Ovary (tissue), 3 donors: Measurements from ENCODE around the gene TRMT6.

ENCODE experiments used
- CTCF ChIP-seq, 3 donors: fragments of 450-650 bp in 2 of 3; fragments of 200-600 bp in 1 of 3; IDR thresholded peaks; one replicate each; pipeline versions ENCODE4 v1.5.1 to v1.8.0; 2016 to 2022; ENCODE audit warnings: antibody characterized with exemption in 3 of 3, mild to moderate bottlenecking in 1 of 3
- EP300 ChIP-seq: sonication (generic); formaldehyde crosslinking; IDR thresholded peaks from one replicate; pipeline ENCODE4 v1.6.1; 2017; ENCODE audit warnings: antibody characterized with exemption
- POLR2A ChIP-seq: fragments of 450-650 bp; IDR thresholded peaks from one replicate; pipeline ENCODE4 v1.6.1; 2017; ENCODE audit warnings: antibody characterized with exemption, mild to moderate bottlenecking, moderate library complexity
- donor health status: DM: no; HTN: no; CAD: no.

GRCh38 chr20:5973971-5974370, 23.6 kb upstream of the TRMT6 start:
- TF ChIP-seq CTCF (IDR thresholded peaks at IDR 0.05) (no peak), POLR2A (no peak), EP300 (no peak)
